ENCODE measurements around the gene UBAC1.
"Not testable (repeated sequence)": the region's sequence is repeated elsewhere in the genome, so short reads cannot be mapped to it uniquely, and the experiment has no call there.

The UBAC1 gene

GRCh38 chr9:135948446-135948845 lies 12.7 kb downstream of the UBAC1 start:
- H3K9me3 ChIP-seq (ENCODE audit: control insufficient read depth in 2 of 2, low read length in 2 of 2) = no peaks in the 10 kb centered on the region
- H3K4me3 ChIP-seq (ENCODE audit: low read length in 2 of 2) = no peak overlapping the region
- no peak overlapping the region for H3K27ac ChIP-seq (ENCODE audit: low read length)
- peaks cover 51 to 54% of the 10 kb centered on the region in 2 donors for H3K36me3 ChIP-seq (ENCODE audit: control insufficient read depth in 2 of 2, insufficient read depth in 2 of 2, low read length in 2 of 2)
- H3K9ac ChIP-seq (ENCODE audit: low read length in 2 of 2) = no peak overlapping the region
- H3K4me1 ChIP-seq (ENCODE audit: control insufficient read depth, insufficient read depth, low read length) = no peaks in the 10 kb centered on the region
- no peaks in the 10 kb centered on the region for H3K27me3 ChIP-seq (ENCODE audit: control insufficient read depth in 1 of 2, insufficient read depth in 2 of 2, low read length in 2 of 2)

GRCh38 chr9:135947582-135947981 lies 13.6 kb downstream of the UBAC1 start:
- Histone ChIP-seq H3K27me3 (ENCODE audit: control insufficient read depth in 1 of 2, insufficient read depth in 2 of 2, low read length in 2 of 2) (no peaks in the 10 kb centered on the region), H3K9me3 (ENCODE audit: control insufficient read depth in 2 of 2, low read length in 2 of 2) (no peaks in the 10 kb centered on the region), H3K4me3 (ENCODE audit: low read length in 2 of 2) (no peak overlapping the region), H3K4me1 (ENCODE audit: control insufficient read depth, insufficient read depth, low read length) (no peaks in the 10 kb centered on the region), H3K27ac (ENCODE audit: low read length) (no peak overlapping the region), H3K36me3 (ENCODE audit: control insufficient read depth in 2 of 2, insufficient read depth in 2 of 2, low read length in 2 of 2) (peaks cover 47 to 50% of the 10 kb centered on the region in 2 donors), H3K9ac (ENCODE audit: low read length in 2 of 2) (no peak overlapping the region)

GRCh38 chr9:135947105-135947504 lies 14.1 kb downstream of the UBAC1 start:
- peaks cover 42 to 45% of the 10 kb centered on the region in 2 donors for H3K36me3 ChIP-seq (ENCODE audit: control insufficient read depth in 2 of 2, insufficient read depth in 2 of 2, low read length in 2 of 2)
- H3K4me3 ChIP-seq (ENCODE audit: low read length in 2 of 2); H3K9me3 ChIP-seq (ENCODE audit: control insufficient read depth in 2 of 2, low read length in 2 of 2); H3K4me1 ChIP-seq (ENCODE audit: control insufficient read depth, insufficient read depth, low read length); H3K27ac ChIP-seq (ENCODE audit: low read length); H3K27me3 ChIP-seq (ENCODE audit: control insufficient read depth in 1 of 2, insufficient read depth in 2 of 2, low read length in 2 of 2); H3K9ac ChIP-seq (ENCODE audit: low read length in 2 of 2): not testable (repeated sequence)

- Histone ChIP-seq H3K27ac (ENCODE audit: low read length) (no peak overlapping the region), H3K4me3 (ENCODE audit: low read length in 2 of 2) (no peak overlapping the region), H3K4me1 (ENCODE audit: control insufficient read depth, insufficient read depth, low read length) (no peaks in the 10 kb centered on the region), H3K36me3 (ENCODE audit: control insufficient read depth in 2 of 2, insufficient read depth in 2 of 2, low read length in 2 of 2) (peaks cover 42 to 44% of the 10 kb centered on the region in 2 donors), H3K27me3 (ENCODE audit: control insufficient read depth in 1 of 2, insufficient read depth in 2 of 2, low read length in 2 of 2) (no peaks in the 10 kb centered on the region), H3K9me3 (ENCODE audit: control insufficient read depth in 2 of 2, low read length in 2 of 2) (no peaks in the 10 kb centered on the region), H3K9ac (ENCODE audit: low read length in 2 of 2) (no peak overlapping the region)
These were observed 14.7 kb downstream of the UBAC1 start for GRCh38 chr9:135946392-135946994.

GRCh38 chr9:135945969-135946368 lies 15.2 kb downstream of the UBAC1 start:
- peaks cover 42 to 44% of the 10 kb centered on the region in 2 donors for H3K36me3 ChIP-seq (ENCODE audit: control insufficient read depth in 2 of 2, insufficient read depth in 2 of 2, low read length in 2 of 2)
- no peaks in the 10 kb centered on the region for H3K27me3 ChIP-seq (ENCODE audit: control insufficient read depth in 1 of 2, insufficient read depth in 2 of 2, low read length in 2 of 2)
- no peaks in the 10 kb centered on the region for H3K4me1 ChIP-seq (ENCODE audit: control insufficient read depth, insufficient read depth, low read length)
- no peak overlapping the region for H3K9ac ChIP-seq (ENCODE audit: low read length in 2 of 2)
- H3K27ac ChIP-seq (ENCODE audit: low read length) = no peak overlapping the region
- no peak overlapping the region for H3K4me3 ChIP-seq (ENCODE audit: low read length in 2 of 2)
- no peaks in the 10 kb centered on the region for H3K9me3 ChIP-seq (ENCODE audit: control insufficient read depth in 2 of 2, low read length in 2 of 2)

GRCh38 chr9:135944444-135945252 lies 16.5 kb downstream of the UBAC1 start:
- H3K36me3 ChIP-seq (ENCODE audit: control insufficient read depth in 2 of 2, insufficient read depth in 2 of 2, low read length in 2 of 2) = peaks cover 41 to 44% of the 10 kb centered on the region in 2 donors
- no peak overlapping the region for H3K9ac ChIP-seq (ENCODE audit: low read length in 2 of 2)
- no peak overlapping the region for H3K27ac ChIP-seq (ENCODE audit: low read length)
- no peak overlapping the region for H3K4me3 ChIP-seq (ENCODE audit: low read length in 2 of 2)
- no peaks in the 10 kb centered on the region for H3K4me1 ChIP-seq (ENCODE audit: control insufficient read depth, insufficient read depth, low read length)
- H3K27me3 ChIP-seq (ENCODE audit: control insufficient read depth in 1 of 2, insufficient read depth in 2 of 2, low read length in 2 of 2) = no peaks in the 10 kb centered on the region
- no peaks in the 10 kb centered on the region for H3K9me3 ChIP-seq (ENCODE audit: control insufficient read depth in 2 of 2, low read length in 2 of 2)

GRCh38 chr9:135943604-135944003 lies 17.6 kb downstream of the UBAC1 start:
- not testable (repeated sequence) for H3K9ac ChIP-seq (ENCODE audit: low read length in 2 of 2); H3K4me1 ChIP-seq (ENCODE audit: control insufficient read depth, insufficient read depth, low read length); H3K9me3 ChIP-seq (ENCODE audit: control insufficient read depth in 2 of 2, low read length in 2 of 2); H3K4me3 ChIP-seq (ENCODE audit: low read length in 2 of 2); H3K27ac ChIP-seq (ENCODE audit: low read length); H3K27me3 ChIP-seq (ENCODE audit: control insufficient read depth in 1 of 2, insufficient read depth in 2 of 2, low read length in 2 of 2)
- H3K36me3 ChIP-seq (ENCODE audit: control insufficient read depth in 2 of 2, insufficient read depth in 2 of 2, low read length in 2 of 2) = peaks cover 40 to 48% of the 10 kb centered on the region in 2 donors

GRCh38 chr9:135941288-135941995 lies 19.7 kb downstream of the UBAC1 start:
- Histone ChIP-seq H3K4me1 (ENCODE audit: control insufficient read depth, insufficient read depth, low read length) (no peaks in the 10 kb centered on the region), H3K27ac (ENCODE audit: low read length) (no peak overlapping the region), H3K9ac (ENCODE audit: low read length in 2 of 2) (no peak overlapping the region), H3K27me3 (ENCODE audit: control insufficient read depth in 1 of 2, insufficient read depth in 2 of 2, low read length in 2 of 2) (no peaks in the 10 kb centered on the region), H3K9me3 (ENCODE audit: control insufficient read depth in 2 of 2, low read length in 2 of 2) (no peaks in the 10 kb centered on the region), H3K36me3 (ENCODE audit: control insufficient read depth in 2 of 2, insufficient read depth in 2 of 2, low read length in 2 of 2) (peaks cover 53 to 57% of the 10 kb centered on the region in 2 donors), H3K4me3 (ENCODE audit: low read length in 2 of 2) (no peak overlapping the region)

GRCh38 chr9:135939351-135940265 lies 21.6 kb downstream of the UBAC1 start:
- Histone ChIP-seq H3K4me3 (ENCODE audit: low read length in 2 of 2) (no peak overlapping the region), H3K27me3 (ENCODE audit: control insufficient read depth in 1 of 2, insufficient read depth in 2 of 2, low read length in 2 of 2) (no peaks in the 10 kb centered on the region), H3K27ac (ENCODE audit: low read length) (no peak overlapping the region), H3K9me3 (ENCODE audit: control insufficient read depth in 2 of 2, low read length in 2 of 2) (no peaks in the 10 kb centered on the region), H3K36me3 (ENCODE audit: control insufficient read depth in 2 of 2, insufficient read depth in 2 of 2, low read length in 2 of 2) (peaks cover 43 to 48% of the 10 kb centered on the region in 2 donors), H3K9ac (ENCODE audit: low read length in 2 of 2) (no peak overlapping the region), H3K4me1 (ENCODE audit: control insufficient read depth, insufficient read depth, low read length) (no peaks in the 10 kb centered on the region)

All from stomach smooth muscle (tissue), 2 donors.